Kidney (tissue), 14 donors: ENCODE data around the gene GNB5. TPM values are rescaled to one million over a fixed set of nuclear protein-coding genes. Genes with fewer than 3 reads are reported as not detected.
A peak's percentile ranks its signal among the peaks of the same experiment; 100 is the strongest.

ENCODE experiments used
- DNase-seq, 5 donors: peaks; one replicate each; pipeline ENCODE4 v3.0.0-alpha.2; 2013 to 2020
- FAIRE-seq: peaks from 2 replicates; lab custom pipeline; 2012; peaks lifted over from hg19 to GRCh38; lab: Jason Lieb, UNC
- H3K27ac ChIP-seq, 2 donors: one replicate each; pipeline ENCODE4 v1.7.0; 2013; ENCODE audit warnings: low read depth in 2 of 2, low read length in 2 of 2, inconsistent platforms in 1 of 2
- H3K27me3 ChIP-seq: one replicate; pipeline ENCODE4 v1.7.1; 2013; ENCODE audit warnings: low read length, inconsistent platforms; ENCODE audit not compliant: control insufficient read depth, insufficient read depth
- H3K36me3 ChIP-seq, 3 donors: one replicate each; pipeline versions ENCODE4 v1.7.0 to v1.7.1; 2013; ENCODE audit warnings: low read length in 3 of 3, control low read depth in 1 of 3, inconsistent platforms in 1 of 3; ENCODE audit not compliant: insufficient read depth in 3 of 3, control insufficient read depth in 2 of 3
- H3K4me1 ChIP-seq, 3 donors: one replicate each; pipeline versions ENCODE4 v1.7.0 to v1.7.1; 2013; ENCODE audit warnings: low read length in 3 of 3, inconsistent platforms in 1 of 3, low read depth in 1 of 3; ENCODE audit not compliant: control insufficient read depth in 2 of 3, insufficient read depth in 2 of 3
- H3K4me3 ChIP-seq, 3 donors: one replicate each; pipeline versions ENCODE4 v1.7.0 to v1.8.1; 2013; ENCODE audit warnings: low read length in 3 of 3, control low read depth in 1 of 3, inconsistent platforms in 1 of 3
- H3K9ac ChIP-seq, 3 donors: one replicate each; pipeline versions ENCODE4 v1.7.0 to v1.7.1; 2013; ENCODE audit warnings: low read length in 3 of 3, control low read depth in 1 of 3, inconsistent platforms in 1 of 3
- H3K9me3 ChIP-seq, 3 donors: one replicate each; pipeline versions ENCODE4 v1.7.0 to v1.7.1; 2013; ENCODE audit warnings: low read length in 3 of 3, control low read depth in 1 of 3, inconsistent platforms in 1 of 3; ENCODE audit not compliant: control insufficient read depth in 2 of 3, insufficient read depth in 1 of 3
- CTCF ChIP-seq: IDR thresholded peaks from 3 replicates; pipeline ENCODE4 v1.5.1; 2012; ENCODE audit warnings: mild to moderate bottlenecking, moderate library complexity, borderline replicate concordance; ENCODE audit not compliant: insufficient read depth; ENCODE audit errors: extremely low read depth
- intact Hi-C: fragments of 100-400 bp; cut with DNase I; formaldehyde crosslinking; loops from one replicate; pipeline ENCODE4 v1.11.1; 2022
- polyA plus RNA-seq: library from polyadenylated mRNA; stranded (reverse); fragments of 350-450 nt; fragmentation: Illumina TruSeq; extraction: RNeasy Lipid Tissue Mini Kit (QIAGEN cat#74804); gene quantifications from one replicate; pipeline ENCODE4 v1.2.3, GENCODE V29; 2014; ENCODE audit warnings: low read depth, low replicate concordance; ENCODE audit not compliant: insufficient read depth
- total RNA-seq: library from RNA; stranded (reverse); fragmentation: NEBNext Ultra II Directional; extraction: Animal tissue kit (Norgen Biotek cat#: 25700); gene quantifications from one replicate; pipeline ENCODE4 v1.2.1, GENCODE V29; 2021
- donor health status: control.
- donor health status: control.
- donor health status: control.
- donor health status: control.
- donor health status: control.
- donor health status: DM: yes; HTN: yes; CAD: no.
- donor health status: Normal renal cell carcinoma (clear cell type).

Gene GNB5
- total and polyA plus RNA-seq, 2 donors from 2014 or later = 28.3 to 43.6 TPM

- no peak overlapping the region for H3K4me3 ChIP-seq
- FAIRE-seq = no peak
- no peaks in the 10 kb centered on the region for H3K27me3 ChIP-seq
- no peak overlapping the region for H3K9ac ChIP-seq
- no peaks in the 10 kb centered on the region for H3K36me3 ChIP-seq
- peaks cover 0 to 3% (median 0%) of the 10 kb centered on the region in 3 donors for H3K9me3 ChIP-seq
- DNase-seq = peak in 2 of 5 donors; percentile 35 to 62
- peaks cover 0 to 14% (median 7%) of the 10 kb centered on the region in 3 donors for H3K4me1 ChIP-seq
- intact Hi-C loops = no loop called here
- H3K27ac ChIP-seq = no peak overlapping the region
- TF ChIP-seq CTCF = no peak
These were observed 97.4 kb downstream of the GNB5 start for GRCh38 chr15:52093539-52094510.

- H3K27me3 ChIP-seq = no peaks in the 10 kb centered on the region
- H3K4me3 ChIP-seq = no peak overlapping the region
- no peak for TF ChIP-seq CTCF
- peaks cover 0 to 14% (median 7%) of the 10 kb centered on the region in 3 donors for H3K4me1 ChIP-seq
- no peak for FAIRE-seq
- H3K36me3 ChIP-seq = no peaks in the 10 kb centered on the region
- intact Hi-C loops = no loop called here
- H3K27ac ChIP-seq = no peak overlapping the region
- no peak for DNase-seq
- H3K9ac ChIP-seq = no peak overlapping the region
- H3K9me3 ChIP-seq = peaks cover 0 to 3% (median 0%) of the 10 kb centered on the region in 3 donors
These were observed 98.0 kb downstream of the GNB5 start for GRCh38 chr15:52093167-52093538.

- Histone ChIP-seq H3K36me3 (no peaks in the 10 kb centered on the region), H3K9me3 (peaks cover 0 to 3% (median 3%) of the 10 kb centered on the region in 3 donors), H3K9ac (no peak overlapping the region), H3K27me3 (no peaks in the 10 kb centered on the region), H3K4me3 (no peak overlapping the region), H3K27ac (no peak overlapping the region), H3K4me1 (peaks cover 0 to 14% (median 7%) of the 10 kb centered on the region in 3 donors)
- no peak for FAIRE-seq
- intact Hi-C loops = no loop called here
- DNase-seq = no peak
- no peak for TF ChIP-seq CTCF
These were observed 101.0 kb downstream of the GNB5 start for GRCh38 chr15:52090193-52090592.
